ENCODE data around the gene BEND7.
"Not testable (repeated sequence)": the region's sequence is repeated elsewhere in the genome, so short reads cannot be mapped to it uniquely, and the experiment has no call there.

Gene BEND7, protein sequence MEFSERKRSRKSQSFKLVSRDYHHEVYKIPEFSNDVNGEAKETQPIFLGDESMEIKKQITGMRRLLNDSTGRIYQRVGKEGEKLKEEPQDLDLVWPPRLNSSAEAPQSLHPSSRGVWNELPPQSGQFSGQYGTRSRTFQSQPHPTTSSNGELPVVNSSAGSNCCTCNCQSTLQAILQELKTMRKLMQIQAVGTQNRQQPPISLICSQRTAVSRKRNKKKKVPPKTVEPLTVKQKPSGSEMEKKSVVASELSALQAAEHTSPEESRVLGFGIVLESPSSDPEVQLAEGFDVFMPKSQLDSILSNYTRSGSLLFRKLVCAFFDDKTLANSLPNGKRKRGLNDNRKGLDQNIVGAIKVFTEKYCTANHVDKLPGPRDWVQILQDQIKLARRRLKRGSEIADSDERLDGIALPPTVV

DNA sequence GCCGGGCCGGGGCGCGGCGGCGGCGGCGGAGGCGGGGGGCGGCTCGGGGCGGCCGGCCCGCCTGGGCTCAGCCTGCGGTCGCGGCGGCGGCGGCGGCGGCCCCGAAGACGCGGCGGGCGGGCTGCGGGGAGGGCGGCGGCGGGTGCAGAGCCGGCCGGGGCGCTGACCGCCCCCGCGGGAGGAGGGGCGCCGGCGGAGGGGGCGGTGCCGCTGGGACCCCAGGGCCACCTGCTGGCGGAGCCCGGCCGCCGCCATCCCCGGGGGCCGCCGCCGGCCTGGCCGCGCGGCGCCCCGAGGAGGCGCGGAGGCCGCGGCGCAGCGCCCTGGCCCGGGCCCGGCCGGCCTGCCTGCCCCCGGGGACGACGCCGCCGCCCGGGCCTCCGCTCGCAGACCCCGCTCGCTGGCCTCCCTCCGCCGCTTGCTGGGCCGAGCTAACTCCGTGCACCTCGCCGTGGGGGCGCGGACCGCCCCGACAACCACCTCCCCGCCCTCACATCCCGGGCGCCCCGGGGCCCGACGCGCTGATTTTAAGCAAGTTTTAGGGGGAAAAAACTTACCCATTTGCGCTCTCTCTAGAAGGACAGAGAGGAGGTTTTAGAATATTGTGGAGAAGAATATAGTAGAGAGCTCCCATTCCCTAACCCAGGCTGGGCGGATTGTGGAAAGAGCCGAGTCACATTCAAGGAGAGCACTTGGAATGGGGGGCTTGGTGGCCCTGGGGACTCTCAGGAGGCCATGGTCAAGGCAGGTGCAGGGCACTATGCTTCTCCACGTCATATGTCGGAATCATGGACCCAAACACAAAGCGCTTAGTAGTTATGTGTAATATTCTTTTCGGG, at the start of gene BEND7:
Gene BEND7, minus strand, starts transcription at position 140 of the 839 bp plus-strand sequence. CDS start 481 bp downstream, outside the sequence.
- no peak for DNase-seq

DNA sequence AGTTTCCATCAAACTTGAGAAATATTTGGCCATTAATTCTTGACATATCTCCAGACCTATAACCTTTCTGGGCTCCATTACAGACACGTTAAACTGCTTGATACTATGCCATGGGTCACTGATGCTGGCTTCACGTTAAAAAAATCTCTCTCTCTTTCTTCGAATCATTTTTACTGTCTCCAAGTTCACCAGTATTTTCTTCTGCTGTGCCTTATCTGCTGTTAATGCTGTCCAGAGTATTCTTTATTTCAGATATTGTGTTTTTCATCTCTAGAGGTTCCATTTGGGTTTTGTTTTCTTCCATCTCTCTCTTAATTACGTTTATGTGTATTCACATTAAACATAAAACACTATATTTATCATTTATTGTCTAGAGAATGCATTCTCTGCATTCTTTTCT, 45.1 kb upstream of the BEND7 start:
- no peak for DNase-seq

DNA sequence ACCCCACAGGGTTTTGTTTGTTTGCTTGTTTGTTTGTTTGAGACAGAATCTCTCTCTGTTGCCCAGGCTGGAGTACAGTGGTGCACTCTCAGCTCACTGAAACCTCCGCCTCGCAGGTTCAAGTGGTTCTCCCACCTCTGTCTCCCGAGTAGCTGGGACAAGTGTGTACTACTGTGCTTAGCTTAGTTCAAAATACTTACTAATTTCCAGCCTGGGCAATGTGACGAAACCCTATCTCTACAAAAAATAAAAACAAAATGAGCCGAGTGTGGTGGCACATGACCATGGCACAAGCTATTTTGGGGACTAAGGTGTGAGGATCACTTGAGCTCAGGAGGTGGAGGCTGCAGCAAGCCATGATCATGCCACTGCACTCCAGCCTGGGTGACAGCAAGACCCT, 42.7 kb upstream of the BEND7 start:
- no peak for DNase-seq

DNA sequence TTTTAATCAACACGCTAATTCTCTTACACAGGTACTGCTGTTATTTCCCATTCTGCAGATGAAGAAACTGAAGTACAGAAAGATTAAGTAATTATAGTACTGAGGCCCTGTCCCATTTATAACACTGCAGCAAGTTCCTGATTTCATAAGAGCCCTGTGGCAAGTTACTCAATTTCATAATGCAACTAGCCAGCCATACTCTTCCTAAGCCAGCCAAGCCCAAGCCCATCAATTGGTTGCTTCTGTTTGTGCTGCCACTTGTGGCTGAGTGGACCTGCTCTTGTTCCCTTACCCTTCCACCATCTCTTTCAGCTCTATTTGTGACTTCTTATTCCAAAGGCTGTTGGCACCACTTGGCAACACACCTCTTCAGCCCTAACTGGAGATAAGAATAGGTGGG, 38.2 kb upstream of the BEND7 start:
- peak; percentile 11 for DNase-seq

DNA sequence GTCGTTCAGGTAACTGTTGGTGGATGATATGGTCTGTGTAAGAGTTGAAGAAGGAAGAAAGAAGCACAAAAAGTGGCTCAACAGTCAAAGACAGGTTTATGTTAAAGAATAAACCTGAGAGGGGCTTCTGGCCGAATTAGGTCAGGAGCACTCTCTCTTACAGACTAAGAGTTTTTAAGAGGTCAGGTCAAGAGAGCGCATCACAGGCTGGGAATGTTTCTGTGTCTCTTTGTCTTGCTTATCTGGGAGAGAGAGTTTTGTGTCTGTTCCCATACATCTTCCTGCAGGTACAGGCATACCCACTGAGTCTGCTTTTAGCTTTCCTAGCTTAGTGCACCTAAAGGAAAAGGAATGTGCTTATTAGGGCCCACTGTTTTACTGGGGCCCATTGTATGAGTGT, 35.8 kb upstream of the BEND7 start:
- no peak for DNase-seq

DNA sequence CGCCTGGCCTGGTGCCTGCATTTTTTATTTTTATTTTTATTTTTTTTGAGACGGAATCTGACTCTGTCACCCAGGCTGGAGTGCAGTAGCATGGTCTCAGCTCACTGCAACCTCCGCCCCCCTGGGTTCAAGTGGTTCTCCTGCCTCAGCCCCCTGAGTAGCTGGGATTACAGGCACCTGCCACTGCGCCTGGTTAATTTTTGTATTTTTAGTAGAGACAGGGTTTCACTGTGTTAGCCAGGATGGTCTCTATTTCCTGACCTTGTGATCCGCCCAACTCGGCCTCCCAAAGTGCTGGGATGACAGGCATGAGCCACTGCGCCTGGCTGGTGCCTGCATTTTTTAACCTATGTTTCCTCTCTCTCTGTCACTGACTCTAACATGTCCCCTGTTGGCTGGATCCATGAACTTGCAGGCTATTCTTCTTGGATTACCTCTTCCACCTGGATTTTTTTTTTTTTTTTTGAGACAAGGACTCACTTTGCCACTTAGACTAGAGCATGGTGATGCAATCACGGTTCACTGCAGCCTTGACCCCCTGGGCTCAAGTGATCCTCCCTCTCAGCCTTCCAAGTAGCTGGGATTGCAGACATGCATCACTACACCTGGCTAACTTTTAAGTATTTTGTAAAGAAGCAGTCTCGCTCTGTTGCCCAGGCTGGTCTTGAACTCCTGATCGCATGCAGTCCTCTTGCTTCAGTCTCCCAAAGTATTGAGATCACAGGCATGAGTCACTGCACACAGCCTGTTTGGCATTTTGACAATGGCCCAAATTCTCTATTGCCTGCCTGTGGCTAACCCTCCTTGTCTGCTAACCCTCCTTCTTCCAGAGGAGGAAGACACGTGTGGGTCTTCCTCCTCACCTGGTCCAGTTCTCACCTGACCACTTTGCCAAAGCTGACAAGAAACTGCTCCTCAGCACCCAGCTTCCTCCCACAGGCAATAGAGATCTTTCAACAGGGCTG, 34.9 kb upstream of the BEND7 start:
- no peak for DNase-seq

DNA sequence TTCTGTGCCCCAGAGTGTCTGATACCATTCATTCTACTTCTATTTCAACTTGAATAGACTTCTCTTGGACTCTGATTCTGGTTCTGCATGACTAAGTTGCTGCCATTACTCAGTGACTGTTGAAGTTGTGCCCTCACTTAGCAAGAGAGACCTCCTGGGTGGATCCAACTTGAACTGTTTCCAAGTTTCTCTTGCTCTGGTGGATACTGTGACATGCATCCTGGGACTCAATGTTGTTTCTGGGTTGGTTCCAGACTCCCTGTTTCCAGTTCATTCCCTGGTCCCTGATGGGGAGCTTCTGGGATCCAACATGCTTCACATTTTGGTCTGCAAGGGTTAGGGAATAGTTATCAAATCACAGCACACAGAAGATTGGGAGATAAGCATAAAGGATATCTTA, 31.8 kb upstream of the BEND7 start:
- no peak for DNase-seq

DNA sequence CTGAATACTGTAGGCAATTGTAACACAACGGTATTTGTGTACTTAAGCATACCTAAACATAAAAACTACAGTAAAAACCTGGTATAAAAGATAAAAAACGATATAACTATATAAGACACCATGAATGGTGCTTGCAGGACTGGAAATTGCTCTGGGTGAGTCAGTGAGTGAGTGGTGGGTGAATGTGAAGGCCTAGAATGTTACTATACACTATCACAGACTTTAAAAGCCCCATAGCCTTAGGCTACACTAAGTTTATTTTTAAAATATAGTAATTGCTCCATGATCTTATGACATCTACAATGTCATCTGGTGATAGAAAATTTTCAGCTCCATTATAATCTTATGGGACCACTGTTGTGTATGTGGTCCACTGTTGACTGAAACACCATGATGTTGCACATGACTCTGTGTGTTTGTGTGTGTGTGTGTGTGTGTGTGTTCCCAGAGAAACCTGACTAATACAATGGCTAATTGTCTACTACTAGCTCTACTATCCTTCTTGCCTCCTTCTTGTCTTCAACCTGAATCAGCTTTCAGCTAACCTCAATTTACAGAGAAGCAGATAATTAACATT, 30.4 kb upstream of the BEND7 start:
- DNase-seq, result no peak

DNA sequence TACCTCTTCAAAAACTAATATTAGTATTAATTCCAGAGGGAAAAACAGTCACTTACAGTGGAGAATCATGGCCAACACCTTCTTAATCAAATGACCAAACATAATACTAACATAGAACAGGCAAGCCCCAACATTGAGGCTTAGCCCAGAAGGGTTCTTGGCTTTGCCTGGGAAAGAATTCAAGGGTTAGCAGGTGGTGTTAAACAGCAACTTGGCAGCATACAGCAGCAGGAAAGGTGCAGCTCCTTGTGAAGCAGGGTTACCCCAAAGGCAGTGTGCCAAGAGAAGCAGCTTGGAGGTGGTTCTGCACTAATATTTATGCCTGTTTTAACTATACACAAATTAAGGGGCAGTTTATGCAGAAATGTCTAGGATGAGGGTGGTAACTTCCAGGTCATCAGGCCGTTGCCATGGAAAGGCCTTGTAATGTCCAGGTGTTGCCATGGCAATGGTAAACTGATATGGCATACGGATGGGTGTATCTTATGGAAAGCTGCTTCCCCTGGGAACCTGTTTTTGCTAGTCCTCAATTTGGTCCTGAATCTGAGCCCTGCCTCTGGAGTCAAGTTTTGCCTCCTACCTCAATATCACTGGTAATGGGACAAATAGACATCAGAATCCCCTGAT, 27.2 kb upstream of the BEND7 start:
- no peak for DNase-seq

DNA sequence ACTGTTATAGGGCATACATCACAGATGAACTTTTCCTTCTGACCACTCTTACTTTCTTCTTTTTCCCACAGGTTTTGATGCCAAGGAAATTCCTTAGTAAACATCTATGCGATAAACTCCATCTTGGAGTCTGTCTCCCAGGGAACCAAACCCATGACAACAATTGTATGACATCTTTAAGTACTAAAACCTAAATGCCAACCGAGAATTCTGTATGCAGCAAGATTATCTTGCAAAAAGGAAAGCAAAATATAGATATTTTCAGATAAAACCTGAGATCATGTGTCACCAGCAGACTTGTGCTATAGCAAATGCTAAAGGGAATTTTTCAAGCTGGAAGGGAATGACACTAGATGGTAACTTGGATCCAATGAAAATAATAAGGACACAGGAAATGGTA, 22.0 kb upstream of the BEND7 start:
- DNase-seq, result no peak

DNA sequence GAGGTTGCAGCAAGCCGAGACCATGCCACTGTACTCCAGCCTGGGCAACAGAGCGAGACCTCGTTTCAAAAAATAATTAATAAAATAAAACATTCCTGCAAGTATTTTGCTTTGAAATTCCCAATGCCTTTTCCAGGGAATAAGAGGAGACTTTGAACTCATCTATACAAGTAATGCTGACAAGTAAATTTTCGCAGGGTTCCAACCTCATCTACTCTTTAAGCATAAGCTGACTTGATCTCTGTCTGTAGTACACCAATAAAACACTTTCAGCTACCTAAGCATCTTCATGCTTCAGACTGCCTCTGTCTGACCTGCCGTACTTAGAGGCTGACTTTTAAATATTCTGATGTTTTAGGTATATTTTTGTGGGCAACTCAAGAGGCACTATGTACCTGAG, 13.7 kb upstream of the BEND7 start:
- DNase-seq, result no peak

DNA sequence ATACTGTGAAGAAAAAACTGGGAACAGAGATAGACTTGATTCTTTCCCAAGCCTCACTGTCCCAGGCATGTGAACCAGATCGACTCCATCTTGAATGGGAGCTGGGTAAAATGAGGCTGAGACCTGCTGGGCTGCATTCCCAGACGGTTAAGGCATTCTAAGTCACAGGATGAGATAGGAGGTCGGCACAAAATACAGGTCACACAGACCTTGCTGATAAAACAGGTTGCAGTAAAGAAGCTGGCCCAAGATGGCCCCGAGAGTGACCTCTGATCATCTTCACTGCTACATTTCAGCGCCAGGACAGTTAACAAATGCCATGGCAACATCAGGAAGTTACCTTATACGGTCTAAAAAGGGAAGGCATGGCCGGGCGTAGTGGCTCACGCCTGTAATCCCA, 9.2 kb upstream of the BEND7 start:
- DNase-seq, result not testable (repeated sequence)

DNA sequence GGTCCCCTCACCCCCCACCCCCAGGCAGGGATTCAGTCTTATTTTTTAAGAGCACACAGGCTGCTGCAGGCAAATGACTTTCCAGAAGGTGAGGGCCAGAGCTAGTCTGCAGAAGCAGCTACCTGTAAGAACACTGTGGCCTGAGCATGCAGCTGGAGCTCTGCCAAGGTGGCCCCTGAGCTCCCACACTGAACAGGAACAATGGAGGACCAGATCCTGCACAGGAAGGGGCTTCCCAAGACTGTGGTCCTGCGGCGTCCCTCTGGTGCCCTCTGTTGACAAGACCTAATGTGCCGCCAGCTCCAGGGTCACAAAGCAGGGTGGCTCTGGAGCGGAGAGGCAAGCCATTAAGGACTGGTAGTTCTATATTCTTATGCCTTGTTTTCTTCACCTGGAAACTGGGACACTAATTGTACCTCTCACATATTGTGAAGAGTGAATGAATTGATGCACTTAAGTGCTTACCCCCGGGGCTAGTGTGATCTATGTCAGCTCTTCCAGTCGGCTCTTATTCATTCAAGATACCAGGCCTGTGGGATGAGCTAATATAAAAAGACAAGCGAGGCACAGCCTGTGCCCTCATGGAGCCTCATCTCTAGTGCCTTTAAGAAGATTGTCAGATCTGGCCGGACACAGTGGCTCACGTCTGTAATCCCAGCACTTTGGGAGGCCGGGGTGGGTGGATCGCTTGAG, 8.0 kb upstream of the BEND7 start:
- peak; percentile 54 for DNase-seq

DNA sequence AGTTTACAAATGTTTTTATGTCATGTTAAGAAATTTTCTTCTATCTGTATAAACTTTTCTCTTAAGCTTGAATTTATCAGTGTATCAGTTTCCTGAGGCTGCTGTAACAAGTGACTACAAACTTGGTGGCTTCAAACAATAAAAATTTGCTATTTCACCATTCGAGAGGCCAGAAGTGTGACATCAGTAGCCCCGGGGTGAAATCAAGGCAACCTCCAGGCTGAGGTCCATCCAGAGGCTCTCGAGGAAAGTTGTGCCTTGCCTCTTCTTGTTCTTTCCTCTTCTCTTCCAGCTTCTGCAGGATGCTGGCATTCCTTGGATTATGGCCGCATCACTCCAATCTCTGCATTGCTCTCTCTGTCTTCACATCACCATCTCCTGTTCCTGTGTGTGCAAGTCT, 6.5 kb upstream of the BEND7 start:
- no peak for DNase-seq

DNA sequence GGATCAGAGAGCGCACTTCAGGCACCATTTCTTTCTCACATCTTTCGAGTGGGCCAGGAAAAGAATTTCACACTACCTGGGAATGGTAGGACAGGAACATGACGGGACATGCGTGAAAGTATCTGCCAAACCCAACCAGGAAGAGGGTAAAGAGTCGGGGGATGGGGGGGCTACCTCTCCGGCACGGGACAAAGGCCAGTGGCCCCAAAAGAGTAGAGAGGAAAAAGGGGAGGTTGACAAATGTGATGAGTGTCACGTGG, 830 bp upstream of the BEND7 start:
- no peak for DNase-seq

DNA sequence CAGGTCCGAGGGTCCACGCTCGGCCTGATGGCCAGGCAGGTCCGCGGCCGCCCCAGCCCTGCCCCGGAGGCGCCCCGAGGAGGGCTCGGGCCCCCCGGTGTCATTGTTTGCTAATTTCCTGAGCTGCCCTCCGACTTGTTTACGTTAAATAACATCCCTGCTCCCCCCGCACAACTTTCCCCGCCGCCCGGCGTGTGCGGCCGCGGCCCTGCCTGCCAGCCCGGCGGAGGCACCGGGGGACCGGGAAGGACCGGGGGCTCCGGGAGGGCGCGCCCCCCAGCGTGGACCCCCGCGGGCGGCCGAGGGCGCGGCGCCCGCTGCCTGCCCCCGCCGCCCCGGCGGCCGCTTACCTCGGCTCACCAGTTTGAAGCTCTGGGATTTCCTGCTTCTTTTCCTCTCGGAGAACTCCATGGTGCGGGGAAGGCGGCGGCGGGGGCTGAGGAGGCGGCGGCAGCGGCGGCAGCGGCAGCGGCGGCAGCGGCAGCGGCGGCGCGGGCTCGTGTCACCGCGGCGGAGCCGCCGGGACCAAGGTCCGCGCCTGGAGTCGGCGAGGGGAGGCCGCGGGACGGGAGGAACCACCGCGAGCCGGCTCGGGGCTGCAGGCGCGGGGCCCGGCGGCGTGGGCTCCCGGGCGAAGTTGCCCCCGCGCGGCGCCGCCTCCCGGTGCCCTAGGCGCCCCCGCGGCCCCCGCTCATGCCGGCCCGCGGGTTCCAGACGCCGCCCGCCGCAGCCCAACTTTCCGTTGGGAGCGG, 515 bp downstream of the BEND7 start:
- no peak for DNase-seq

DNA sequence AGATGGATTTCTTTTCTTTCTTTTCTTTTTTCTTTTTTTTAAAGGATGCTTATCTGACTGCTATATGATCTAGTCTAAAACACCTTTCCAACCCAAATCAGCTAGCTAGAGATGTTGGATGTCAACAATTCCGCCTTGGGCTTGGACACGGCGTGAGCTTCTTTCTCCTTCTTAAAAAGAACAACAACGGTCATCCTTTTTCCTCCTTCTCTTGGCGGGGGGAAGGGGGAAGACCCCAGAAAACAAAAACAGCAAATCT, 1.0 kb downstream of the BEND7 start:
- no peak for DNase-seq

DNA sequence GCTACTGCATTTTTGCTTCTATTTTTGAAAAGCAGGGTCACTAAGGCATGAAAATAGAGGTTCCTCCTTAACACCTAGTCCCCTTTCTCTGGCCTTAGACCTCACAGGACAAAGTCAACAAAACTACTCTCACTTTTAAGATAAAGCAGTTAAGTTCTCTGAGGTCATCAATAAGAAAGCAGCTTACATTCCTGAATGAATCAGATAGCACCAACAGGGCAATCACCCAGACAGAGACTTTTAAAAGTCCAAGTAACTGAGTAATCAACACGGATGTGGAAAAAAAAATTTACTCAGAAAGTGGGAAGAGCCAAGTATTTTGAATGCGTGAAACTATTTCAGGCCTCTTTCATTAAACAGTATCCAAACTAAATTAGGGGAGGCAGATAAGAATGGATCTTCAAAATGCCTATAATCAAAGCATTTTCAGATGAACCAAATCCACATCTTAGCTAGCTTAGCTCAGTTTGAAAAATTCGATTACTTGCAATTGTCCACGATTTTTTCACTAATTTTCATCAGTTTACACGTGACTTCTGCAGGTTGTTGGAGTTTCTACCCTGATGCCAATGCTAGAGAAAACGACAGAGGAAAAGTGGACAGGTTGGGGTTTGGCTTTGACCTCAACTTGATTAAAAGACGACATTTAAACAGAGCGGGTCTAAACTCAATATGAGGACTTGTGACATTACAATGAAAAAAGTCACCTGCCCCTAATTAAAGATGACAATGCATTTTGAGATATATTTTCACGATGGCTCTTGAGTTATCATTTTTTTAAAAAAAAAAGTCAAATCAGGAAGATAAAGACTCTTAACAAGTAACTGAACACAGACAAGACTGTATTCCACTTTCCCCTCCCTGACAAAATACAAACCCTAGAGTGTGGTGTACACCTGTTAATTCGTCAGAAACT, 1.6 kb downstream of the BEND7 start:
- no peak for DNase-seq

DNA sequence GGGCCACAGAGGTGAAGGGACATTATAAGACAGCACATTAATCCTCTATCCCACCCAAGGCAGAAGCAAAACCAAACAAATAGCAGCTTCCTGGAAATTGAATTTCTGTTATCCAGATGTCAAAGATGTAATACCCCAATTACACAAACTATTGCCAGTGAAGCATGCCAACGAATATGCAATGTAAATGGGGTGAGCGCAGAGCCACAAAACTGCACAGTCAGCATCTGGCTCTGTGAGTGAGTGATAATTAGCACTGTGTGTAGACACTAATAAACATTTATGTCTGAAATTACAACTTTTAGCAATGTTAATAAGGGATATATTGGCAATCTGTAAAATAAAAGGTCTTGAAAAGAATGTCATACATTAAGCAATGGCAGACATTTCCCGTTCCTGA, 3.2 kb downstream of the BEND7 start:
- DNase-seq, result no peak

DNA sequence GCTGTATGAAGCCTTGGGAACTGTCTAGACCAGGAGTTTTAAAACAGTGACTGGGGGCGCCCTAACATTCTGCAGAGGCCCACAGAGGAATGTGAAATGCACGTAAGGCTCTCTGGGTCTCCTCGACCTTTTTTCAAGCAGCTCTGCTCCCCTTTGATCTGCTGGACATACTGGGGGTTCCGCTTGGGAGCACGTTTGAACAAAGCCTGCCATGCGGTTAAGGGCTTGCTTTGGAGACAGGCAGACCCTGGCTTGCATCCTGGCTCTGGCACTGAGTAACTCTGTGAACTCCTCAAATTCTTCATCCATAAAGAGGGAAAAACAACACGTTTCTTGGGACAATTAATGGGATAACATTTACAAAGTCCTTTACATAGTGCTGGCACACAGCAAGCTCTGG, 7.8 kb downstream of the BEND7 start:
- no peak for DNase-seq

Data from hematopoietic multipotent progenitor cell treated with erythropoietin and hydrocortisone succinate and interleukin-3 and kit ligand, for 8 days (in vitro differentiated cells).